Vagina (tissue), 2 donors: ENCODE measurements around the gene WWOX. TPM values are rescaled to one million over a fixed set of nuclear protein-coding genes. Genes with fewer than 3 reads are reported as not detected.

Source experiments
- DNase-seq, 2 donors: peaks; one replicate each; pipeline ENCODE4 v3.0.0-alpha.2; 2017; ENCODE audit errors: extremely low spot score in 2 of 2
- H3K27ac ChIP-seq: fragments of 200-600 bp; sonication (generic); one replicate; pipeline ENCODE4 v1.5.1; 2019
- H3K27me3 ChIP-seq: fragments of 200-600 bp; sonication (generic); one replicate; pipeline ENCODE4 v1.5.1; 2019
- H3K36me3 ChIP-seq, 2 donors: fragments of 200-600 bp; sonication (generic); one replicate each; pipeline ENCODE4 v1.5.1; 2017 to 2019
- H3K4me1 ChIP-seq: fragments of 200-600 bp; sonication (generic); one replicate; pipeline ENCODE4 v1.5.1; 2019
- H3K4me3 ChIP-seq, 2 donors: fragments of 200-600 bp; sonication (generic); 1 replicate in 1 of 2; 2 replicates in 1 of 2; pipeline ENCODE4 v1.5.1; 2016 to 2019
- H3K9me3 ChIP-seq: fragments of 200-600 bp; sonication (generic); one replicate; pipeline ENCODE4 v1.5.1; 2019
- POLR2A ChIP-seq, 2 donors: fragments of 450-650 bp; IDR thresholded peaks; one replicate each; pipeline ENCODE4 v1.6.1; 2017; ENCODE audit warnings: antibody characterized with exemption in 2 of 2, mild to moderate bottlenecking in 2 of 2, moderate library complexity in 2 of 2
- POLR2AphosphoS5 ChIP-seq, 2 donors: sonication (generic); formaldehyde crosslinking; IDR thresholded peaks; one replicate each; pipeline ENCODE4 v1.9.0; 2017; ENCODE audit warnings: antibody characterized with exemption in 2 of 2, mild to moderate bottlenecking in 2 of 2, low read depth in 1 of 2; ENCODE audit not compliant: insufficient read depth in 1 of 2
- intact Hi-C: fragments of 100-400 bp; cut with DNase I; formaldehyde crosslinking; loops from one replicate; pipeline ENCODE4 v1.15.1; 2023
- total RNA-seq: library from RNA; depleted of rRNA; stranded (reverse); fragments of >200 nt; gene quantifications from one replicate; pipeline ENCODE4 v1.2.3, GENCODE V29; 2016
- TF ChIP-seq, protein P1 (sequence below), 3 experiments: fragments of 450-650 bp in 2 of 3; fragments of 200-600 bp in 1 of 3; sonication (generic) in 1 of 3; IDR thresholded peaks; one replicate each; pipeline ENCODE4 v1.5.1; 2017 to 2019; ENCODE audit warnings: antibody characterized with exemption in 3 of 3, mild to moderate bottlenecking in 2 of 3, moderate library complexity in 2 of 3

WWOX gene
- total RNA-seq, 1 donor from 2014 or later: 33.1 TPM

DNA sequence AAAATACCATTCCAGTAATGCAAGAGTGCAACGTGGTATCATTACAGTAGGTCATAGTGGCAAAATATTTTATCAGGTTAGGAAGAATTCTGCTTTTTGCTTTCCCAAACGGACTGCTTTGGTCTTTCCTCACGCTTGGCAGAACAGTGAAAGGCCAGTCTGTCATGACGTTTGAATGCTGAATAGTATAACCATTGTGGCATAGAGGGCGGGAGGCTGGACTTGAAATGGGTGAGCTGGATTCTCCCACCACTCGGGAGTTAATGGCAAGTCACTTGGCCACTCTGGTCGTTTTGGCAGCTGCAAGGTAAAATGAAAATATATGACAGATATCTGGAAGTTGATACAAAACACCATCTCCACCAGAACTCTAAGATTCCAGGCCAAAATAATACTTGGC, 1109.9 kb downstream of the WWOX start:
- Histone ChIP-seq H3K4me1 (no peaks in the 10 kb centered on the region), H3K9me3 (no peaks in the 10 kb centered on the region), H3K27me3 (no peaks in the 10 kb centered on the region), H3K36me3 (no peaks in the 10 kb centered on the region), H3K4me3 (no peak overlapping the region), H3K27ac (no peak overlapping the region)
- DNase-seq: no peak
- intact Hi-C loops: no loop called here
- TF ChIP-seq, protein P1, sequence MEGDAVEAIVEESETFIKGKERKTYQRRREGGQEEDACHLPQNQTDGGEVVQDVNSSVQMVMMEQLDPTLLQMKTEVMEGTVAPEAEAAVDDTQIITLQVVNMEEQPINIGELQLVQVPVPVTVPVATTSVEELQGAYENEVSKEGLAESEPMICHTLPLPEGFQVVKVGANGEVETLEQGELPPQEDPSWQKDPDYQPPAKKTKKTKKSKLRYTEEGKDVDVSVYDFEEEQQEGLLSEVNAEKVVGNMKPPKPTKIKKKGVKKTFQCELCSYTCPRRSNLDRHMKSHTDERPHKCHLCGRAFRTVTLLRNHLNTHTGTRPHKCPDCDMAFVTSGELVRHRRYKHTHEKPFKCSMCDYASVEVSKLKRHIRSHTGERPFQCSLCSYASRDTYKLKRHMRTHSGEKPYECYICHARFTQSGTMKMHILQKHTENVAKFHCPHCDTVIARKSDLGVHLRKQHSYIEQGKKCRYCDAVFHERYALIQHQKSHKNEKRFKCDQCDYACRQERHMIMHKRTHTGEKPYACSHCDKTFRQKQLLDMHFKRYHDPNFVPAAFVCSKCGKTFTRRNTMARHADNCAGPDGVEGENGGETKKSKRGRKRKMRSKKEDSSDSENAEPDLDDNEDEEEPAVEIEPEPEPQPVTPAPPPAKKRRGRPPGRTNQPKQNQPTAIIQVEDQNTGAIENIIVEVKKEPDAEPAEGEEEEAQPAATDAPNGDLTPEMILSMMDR (IDR thresholded peaks at IDR 0.05): no peak

DNA sequence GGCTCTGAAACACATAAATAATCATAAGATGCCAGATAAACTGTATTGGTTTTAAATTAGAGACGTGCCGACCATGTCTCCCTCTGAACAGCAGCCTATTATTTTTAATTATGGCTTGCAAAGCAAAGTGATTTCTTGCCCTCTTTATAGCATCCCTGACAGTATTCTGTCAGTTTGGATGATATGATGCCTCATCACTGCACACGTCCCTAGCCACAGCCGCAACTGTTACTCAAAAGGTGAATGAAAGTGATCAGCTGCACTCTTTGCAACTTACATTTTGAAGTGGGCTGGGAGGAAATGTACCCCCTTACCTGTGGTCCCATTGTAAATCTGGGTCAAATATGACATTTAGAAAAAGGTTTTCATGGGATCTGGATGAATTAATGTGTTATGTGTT, 1111.2 kb downstream of the WWOX start:
- Histone ChIP-seq H3K27me3 (no peaks in the 10 kb centered on the region), H3K9me3 (no peaks in the 10 kb centered on the region), H3K36me3 (no peaks in the 10 kb centered on the region), H3K4me1 (no peaks in the 10 kb centered on the region), H3K27ac (no peak overlapping the region), H3K4me3 (no peak overlapping the region)
- intact Hi-C loops: no loop called here
- no peak for TF ChIP-seq POLR2AphosphoS5 (IDR thresholded peaks at IDR 0.05; ENCODE audit: insufficient read depth in 1 of 2, low read depth in 1 of 2)
- TF ChIP-seq, protein P1 (IDR thresholded peaks at IDR 0.05): no peak
- TF ChIP-seq POLR2A (IDR thresholded peaks at IDR 0.05): no peak
- DNase-seq: no peak

DNA sequence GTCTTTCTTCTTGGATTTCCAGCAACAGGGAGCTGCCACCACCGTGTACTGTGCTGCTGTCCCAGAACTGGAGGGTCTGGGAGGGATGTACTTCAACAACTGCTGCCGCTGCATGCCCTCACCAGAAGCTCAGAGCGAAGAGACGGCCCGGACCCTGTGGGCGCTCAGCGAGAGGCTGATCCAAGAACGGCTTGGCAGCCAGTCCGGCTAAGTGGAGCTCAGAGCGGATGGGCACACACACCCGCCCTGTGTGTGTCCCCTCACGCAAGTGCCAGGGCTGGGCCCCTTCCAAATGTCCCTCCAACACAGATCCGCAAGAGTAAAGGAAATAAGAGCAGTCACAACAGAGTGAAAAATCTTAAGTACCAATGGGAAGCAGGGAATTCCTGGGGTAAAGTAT, 1112.1 kb downstream of the WWOX start:
- DNase-seq: no peak
- Histone ChIP-seq H3K9me3 (no peaks in the 10 kb centered on the region), H3K27me3 (no peaks in the 10 kb centered on the region), H3K4me3 (no peak overlapping the region), H3K4me1 (no peaks in the 10 kb centered on the region), H3K27ac (no peak overlapping the region), H3K36me3 (no peaks in the 10 kb centered on the region)
- no peak for TF ChIP-seq POLR2AphosphoS5 (IDR thresholded peaks at IDR 0.05; ENCODE audit: insufficient read depth in 1 of 2, low read depth in 1 of 2)
- TF ChIP-seq POLR2A (IDR thresholded peaks at IDR 0.05): no peak
- intact Hi-C loops: no loop called here

DNA sequence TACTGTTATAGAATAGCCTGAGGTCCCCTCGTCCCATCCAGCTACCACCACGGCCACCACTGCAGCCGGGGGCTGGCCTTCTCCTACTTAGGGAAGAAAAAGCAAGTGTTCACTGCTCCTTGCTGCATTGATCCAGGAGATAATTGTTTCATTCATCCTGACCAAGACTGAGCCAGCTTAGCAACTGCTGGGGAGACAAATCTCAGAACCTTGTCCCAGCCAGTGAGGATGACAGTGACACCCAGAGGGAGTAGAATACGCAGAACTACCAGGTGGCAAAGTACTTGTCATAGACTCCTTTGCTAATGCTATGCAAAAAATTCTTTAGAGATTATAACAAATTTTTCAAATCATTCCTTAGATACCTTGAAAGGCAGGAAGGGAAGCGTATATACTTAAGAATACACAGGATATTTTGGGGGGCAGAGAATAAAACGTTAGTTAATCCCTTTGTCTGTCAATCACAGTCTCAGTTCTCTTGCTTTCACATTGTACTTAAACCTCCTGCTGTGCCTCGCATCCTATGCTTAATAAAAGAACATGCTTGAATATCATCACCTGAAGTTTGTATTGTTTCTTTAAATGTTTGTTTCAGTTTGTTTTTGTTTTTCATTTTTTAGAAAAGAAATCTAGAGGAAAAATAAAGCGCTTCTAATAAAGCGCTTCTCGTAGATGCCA, 1112.8 kb downstream of the WWOX start:
- no peaks in the 10 kb centered on the region for H3K36me3 ChIP-seq
- TF ChIP-seq, protein P1 (IDR thresholded peaks at IDR 0.05): no peak
- TF ChIP-seq POLR2A (IDR thresholded peaks at IDR 0.05) (no peak), POLR2AphosphoS5 (IDR thresholded peaks at IDR 0.05; ENCODE audit: insufficient read depth in 1 of 2, low read depth in 1 of 2) (no peak)
- H3K9me3 ChIP-seq: no peaks in the 10 kb centered on the region
- no peaks in the 10 kb centered on the region for H3K4me1 ChIP-seq
- DNase-seq: no peak
- intact Hi-C loops: no loop called here
- no peak overlapping the region for H3K4me3 ChIP-seq
- H3K27me3 ChIP-seq: no peaks in the 10 kb centered on the region
- H3K27ac ChIP-seq: no peak overlapping the region

DNA sequence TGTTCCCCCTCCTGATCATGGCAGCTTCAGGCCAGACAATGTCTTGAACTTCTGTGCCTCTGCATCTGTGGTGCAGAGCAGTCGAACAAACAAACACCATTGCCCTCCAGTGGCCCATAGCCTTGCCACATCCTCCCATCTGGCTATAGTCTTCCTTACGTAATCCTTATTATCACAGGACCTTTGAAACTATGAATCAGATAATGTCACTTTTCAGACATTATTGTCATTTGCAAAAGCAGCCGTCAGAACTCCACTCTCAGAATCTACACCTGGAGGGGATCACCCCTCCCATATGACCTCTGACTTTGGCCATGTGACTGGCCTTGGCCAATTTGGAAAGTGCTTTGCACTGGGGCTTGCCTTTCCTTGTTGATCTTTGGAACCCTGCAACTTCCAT, 1113.8 kb downstream of the WWOX start:
- no peaks in the 10 kb centered on the region for H3K9me3 ChIP-seq
- no peaks in the 10 kb centered on the region for H3K36me3 ChIP-seq
- intact Hi-C loops: no loop called here
- H3K27ac ChIP-seq: no peak overlapping the region
- no peak overlapping the region for H3K4me3 ChIP-seq
- no peak for DNase-seq
- TF ChIP-seq POLR2A (IDR thresholded peaks at IDR 0.05): no peak
- no peak for TF ChIP-seq POLR2AphosphoS5 (IDR thresholded peaks at IDR 0.05; ENCODE audit: insufficient read depth in 1 of 2, low read depth in 1 of 2)
- TF ChIP-seq, protein P1 (IDR thresholded peaks at IDR 0.05): no peak
- H3K4me1 ChIP-seq: no peaks in the 10 kb centered on the region
- H3K27me3 ChIP-seq: no peaks in the 10 kb centered on the region
